HG03457 (cell line): ENCODE measurements around the gene AANAT.

Experiments used
- ATAC-seq: cut with Tn5 transposase; IDR thresholded peaks from one replicate; pipeline ENCODE4 v1.9.1; 2021; ENCODE audit warnings: moderate number of reproducible peaks; ENCODE audit not compliant: unreplicated experiment

The AANAT gene

DNA sequence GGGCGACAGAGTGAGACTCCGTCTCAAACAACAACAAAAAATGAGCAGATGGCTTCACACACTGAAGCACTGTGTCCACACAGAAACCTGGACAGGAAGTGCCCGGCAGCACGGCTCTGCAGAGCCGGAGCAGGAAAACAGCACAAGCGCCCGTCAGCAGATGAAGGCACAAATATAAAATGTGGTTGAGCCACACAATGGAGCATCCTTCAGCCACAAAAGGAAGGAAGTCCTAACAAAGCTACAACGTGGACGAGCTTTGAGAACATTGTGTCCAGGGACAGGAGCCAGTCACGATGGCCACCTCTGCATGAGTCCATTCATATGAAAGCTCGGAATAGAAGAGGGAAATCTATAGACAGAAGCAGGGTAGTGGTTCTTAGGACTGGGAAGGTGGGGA is 18.2 kb downstream of the AANAT start:
- ATAC-seq: no peak

DNA sequence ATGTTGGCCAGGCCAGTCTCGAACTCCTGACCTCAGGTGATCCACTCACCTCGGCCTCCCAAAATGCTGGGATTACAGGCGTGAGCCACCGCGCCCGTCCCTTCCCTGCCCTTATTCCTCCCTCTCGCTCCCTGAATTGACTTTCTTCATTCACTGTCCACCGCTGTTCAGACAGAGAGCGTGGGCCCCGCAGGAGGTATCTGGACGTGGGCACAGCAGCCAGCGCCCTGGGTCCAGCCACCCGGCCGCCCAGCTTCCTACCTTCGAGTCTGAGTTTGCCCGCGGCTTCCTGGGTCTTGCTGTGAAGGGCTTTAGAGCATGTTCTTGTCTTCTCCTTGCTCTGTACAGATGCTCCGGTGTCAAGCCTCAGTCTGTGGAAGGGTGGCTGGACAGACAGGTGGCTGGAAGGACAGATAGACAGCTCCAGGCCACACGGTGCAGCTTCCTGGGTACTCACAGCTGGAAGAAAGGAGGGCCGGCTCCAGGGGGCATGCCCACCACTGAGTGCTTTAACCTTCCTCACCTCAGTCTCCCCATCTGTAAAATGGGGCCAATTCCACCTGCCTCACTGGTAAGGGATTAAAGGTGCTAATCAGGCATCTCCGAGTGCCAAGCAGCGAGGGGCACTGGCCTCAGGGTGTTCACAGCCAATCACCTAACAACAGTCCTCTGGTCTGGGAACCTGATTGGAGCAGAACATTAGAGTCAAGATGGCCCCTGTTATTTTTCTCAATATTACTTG is 20.2 kb downstream of the AANAT start:
- no peak for ATAC-seq

DNA sequence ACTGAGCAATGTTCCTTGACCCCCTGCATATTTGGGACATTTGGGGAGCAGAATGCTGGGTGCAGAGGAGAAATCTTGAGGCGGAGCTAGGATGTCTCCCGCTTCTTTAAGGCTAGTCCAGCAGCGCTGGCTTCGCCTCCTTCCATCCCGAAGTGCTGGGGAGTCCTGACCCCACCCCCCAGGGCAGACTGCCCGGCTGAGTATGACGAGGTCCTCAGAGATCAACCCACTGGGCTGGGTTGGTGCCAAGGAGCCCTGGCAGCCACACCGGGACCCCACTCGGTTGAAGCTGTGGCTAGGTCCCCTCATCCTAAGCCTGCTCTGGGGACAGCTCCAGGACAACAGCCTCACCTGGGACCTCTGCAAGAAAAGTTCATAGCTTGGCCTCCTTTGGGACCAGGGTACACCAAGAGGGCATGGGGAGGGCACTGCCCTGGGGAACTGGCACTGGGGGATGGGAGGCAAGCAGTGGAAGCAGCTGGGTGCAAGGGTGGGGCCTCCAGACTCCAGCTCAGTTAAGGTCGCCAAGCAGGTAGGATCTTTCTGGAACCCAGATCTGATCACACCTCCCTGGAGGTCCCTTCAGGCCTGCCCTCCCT is 22.8 kb downstream of the AANAT start:
- ATAC-seq: no peak

DNA sequence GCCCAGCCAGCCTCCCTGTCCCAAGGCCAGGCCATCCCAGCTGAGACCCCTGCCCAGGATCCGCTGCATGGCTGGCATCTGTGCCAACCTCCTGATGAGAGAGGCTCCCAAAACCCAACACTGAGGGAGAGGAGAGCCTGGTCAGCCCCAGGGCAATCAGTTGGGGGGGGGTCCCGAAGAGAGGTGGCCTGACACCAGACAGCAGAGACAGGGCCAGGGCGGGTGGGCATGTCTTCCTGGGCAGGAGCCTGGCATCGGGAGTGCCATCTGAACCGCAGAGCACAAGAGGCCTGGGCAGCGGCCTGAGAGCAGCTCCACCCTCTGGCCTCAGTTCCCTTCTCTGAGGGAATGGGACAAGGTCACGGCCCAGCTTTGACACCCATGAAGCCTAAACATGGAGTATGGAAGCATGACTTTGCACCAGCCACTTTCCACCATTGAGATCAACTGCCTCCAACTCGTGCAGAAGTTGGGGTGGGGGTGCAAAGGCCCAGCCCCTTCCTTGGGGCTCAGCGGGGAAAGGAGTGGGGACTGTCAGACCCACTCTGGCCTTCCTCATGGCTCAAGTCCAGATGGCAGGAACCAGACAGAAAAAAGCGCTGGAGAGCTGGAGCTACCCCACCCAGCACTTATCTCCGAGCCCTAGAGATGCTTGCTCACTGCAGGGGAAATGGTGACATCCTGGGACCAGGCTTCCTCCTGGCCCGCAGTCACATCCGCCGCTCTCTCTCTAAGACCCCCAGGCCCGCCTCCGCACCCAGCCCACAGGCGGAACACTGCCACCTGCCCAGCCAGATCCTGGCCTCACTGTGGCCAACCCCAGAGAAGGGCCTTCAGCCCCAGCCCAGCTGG is 24.1 kb downstream of the AANAT start:
- ATAC-seq: peak; percentile 4

DNA sequence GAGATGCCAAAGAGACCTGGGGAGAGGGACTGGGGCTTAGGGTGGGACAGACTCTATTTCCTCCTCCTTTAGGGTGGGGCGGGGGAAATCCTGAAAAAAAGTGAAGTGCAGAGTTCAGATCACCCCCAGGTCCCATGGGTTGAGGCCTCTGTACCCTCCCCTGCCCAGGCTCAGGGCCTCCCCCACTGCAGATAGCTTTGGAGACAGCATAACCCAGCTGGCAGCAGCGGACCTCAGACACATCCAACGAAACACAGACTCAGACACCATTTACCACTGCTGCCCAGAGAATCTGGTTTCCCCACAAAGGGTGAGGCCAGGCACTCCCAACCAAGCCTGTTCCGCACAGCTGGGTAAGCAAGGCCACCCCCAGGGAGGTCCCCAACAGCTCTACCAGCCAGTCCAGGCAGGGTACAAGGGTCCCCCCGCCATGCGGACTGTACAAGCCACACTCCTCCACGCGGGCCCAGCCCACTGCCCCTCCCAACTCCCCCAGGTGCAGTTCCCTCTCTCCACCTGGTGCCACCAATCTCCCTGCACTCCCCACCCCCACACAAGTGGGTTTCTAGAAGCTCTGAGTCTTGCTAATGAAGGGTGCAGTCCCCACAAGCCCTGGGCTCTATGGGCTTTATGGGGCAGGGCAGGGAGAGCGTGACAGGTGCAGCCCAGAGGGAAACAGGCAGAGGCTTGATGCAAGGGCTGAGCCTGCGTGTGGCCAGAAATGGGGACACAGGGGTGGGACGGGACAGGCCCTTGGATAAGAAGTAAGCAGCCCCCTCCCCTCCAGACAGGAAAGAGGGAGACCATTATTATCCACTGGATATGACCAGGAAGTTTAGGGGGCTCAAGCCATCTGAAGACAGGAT is 25.0 kb downstream of the AANAT start:
- peak; percentile 17 for ATAC-seq

DNA sequence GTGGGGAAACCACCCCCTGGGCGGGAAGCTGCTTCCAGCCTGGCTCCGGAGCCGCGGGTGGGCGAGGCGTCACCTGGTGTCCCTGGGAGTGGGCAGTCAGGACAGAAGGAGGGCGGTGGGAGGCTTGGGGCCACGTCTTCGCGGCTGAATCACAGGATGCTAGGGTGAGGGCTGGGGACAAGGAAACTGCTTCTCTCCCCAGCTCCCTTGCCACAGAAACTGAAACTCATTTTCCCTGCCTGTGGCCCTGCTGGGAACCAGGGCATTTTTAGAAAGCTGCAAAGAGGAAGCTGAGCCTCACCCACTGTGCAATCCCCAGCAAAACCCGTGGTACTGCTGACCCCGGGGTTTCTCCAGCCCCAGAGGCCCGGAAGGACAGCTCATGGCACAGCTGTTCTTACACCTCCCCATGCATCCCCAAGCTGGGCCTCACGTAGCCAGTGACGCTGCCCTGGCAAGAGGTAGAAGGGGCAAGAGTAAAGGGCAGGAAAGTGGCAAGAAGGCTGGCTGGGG is 25.6 kb downstream of the AANAT start:
- peak; percentile 36 for ATAC-seq

DNA sequence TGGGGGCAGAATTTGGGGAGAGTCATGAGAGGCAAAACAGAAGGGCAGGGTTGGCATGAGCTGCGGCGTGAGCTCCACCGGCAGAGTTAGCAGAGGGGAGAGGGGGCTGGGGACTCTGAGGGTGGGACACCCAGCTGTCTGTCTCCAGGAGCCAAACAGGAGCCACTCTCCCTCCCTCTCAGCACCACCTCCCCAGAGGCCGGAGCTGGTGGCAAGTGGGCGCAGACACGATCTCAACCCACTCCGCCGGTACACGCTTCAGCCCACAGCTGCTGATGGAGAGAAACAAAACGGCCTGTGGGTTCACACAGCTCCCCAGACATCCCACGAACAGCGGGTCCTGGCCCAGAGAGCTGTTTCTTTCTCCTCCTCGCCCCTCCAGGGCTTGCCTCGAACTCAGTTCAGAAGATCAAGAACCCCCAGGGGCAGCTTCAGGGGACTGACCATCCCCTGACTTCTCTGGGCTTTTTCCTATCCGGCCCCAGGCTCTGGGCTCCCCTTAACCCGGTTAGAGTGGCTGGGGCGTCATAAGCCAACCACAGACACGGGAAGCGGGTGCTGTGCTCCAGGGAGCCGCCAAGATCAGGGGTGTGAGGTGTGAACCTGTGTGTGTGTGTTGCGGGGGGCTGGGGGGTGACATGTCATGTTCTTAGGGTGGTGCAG is 26.2 kb downstream of the AANAT start:
- peak; percentile 5 for ATAC-seq

DNA sequence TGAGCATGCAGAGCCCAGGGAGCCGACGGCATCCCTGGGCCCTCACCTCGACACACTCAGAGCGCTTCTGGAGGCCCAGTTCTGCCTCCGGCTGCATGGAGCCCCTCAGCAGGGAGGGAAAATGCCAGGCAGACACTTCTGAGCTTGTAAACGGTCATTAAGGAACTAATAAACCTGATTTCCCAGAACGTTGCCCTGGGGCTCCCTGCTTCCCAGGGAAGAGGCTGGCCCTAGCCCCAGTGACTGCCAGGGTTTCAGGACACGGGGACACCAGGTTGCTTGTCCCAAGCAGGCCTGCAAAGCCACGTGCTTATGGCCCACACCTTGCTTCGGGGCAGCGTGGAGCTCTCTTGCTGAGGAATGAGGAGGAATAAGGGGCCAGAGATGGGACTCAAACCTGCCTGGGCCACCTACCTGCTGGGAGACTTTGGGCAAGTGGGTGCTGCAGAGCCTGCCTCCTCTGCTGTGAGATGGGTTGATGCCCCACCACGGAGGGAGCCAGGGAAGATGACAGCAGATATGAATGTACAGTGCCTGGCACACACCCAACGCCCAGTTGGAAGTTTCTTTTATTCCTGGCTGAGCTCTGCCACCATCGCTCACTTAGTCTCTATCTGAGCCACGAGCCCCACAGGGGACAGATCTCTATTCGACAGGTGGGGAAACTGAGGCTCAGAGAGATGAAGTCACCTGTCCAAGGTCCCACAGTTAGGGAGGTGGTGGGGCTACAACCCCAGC is 28.4 kb downstream of the AANAT start:
- no peak for ATAC-seq

DNA sequence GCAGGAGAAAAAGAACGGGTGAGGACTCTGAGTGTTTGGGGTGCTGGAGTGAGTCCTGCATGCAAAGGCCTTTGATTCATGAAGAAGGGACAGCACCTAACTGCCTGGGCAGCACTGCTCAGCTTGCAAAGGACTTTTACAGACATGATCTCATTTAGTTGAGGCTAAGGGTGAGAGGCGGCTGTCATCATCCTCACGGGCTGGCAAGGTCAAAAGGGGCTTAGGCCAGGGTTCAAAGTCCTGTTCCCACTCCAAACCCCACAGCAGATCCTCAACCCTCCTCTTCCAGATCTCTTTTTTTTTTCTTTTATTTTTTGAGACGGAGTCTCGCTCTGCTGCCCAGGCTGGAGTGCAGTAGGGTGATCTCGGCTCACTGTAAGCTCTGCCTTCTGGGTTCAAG is 29.1 kb downstream of the AANAT start:
- ATAC-seq: no peak

DNA sequence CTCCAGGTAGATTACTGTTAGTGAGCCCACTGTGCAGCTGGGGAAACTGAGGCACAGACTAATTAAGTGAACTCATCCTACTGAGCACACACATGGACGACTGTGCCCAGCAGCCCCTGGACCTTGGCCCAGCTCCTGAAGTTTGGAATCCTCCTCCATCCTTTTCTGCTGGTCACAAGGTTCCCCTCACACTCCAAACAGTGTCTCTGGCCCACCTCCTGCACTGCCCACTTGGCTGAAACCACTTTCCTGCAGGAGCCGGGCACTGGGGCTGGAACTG is 30.2 kb downstream of the AANAT start:
- no peak for ATAC-seq

DNA sequence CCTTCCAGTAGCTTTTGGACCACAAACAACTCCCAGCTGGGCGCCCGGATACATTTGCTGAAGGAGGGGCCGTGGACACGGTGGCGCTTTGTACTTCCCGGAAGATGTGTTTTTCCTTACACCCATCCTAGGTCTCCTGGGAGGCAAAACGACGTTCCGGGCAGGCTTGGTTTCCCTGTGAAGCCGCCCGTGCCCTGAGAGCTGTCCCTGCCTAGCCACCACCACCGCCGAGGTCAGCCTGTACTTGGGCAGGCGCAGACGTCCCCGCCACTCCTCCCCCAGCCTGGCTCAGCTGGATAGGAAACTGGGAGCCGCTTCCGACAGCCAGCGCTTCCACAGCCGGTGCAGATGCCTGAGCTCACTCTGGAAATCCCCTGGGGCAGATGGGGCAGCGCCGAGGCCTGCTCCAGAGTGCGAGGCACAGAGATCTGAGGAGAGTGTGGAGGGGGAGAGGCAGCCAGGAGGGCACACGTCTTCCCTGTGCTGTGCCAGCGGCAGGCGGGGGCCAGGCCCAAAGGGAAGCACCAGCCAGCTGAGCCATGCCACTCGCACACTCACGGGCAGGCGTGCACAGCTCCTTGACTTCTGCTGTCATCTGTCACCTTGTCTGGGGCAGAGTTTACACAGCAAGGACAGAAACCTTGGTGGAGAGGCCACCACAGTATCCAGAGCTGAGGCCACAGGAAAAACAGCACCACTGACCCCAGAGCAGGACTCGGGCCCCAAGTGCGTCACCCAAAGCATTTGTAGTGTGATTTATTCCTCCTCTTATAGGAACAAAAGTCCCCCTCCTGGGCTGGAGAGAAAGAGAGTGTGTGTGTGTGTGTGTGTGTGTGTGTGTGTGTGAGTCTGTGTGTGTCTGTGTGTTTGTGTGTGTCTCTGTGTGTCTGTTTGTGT is 30.8 kb downstream of the AANAT start:
- no peak for ATAC-seq

DNA sequence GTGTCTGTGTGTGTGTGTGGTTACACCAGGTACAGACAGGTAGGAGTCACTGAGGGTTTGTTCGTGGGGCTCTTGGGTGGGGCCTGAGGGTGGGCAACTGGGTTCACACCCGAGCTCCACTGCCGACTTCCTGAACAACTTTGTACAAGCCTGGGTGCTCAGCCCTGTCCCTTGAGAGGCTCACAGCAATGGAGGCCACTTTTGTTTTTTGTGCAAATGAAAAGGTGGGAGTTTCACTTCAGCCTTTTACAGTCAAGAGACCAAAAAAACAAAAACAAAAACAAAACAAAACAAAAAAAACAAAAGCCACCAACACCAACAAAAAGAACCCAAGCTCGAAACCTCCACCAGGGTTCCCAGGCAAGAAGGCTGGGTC is 31.5 kb downstream of the AANAT start:
- no peak for ATAC-seq

DNA sequence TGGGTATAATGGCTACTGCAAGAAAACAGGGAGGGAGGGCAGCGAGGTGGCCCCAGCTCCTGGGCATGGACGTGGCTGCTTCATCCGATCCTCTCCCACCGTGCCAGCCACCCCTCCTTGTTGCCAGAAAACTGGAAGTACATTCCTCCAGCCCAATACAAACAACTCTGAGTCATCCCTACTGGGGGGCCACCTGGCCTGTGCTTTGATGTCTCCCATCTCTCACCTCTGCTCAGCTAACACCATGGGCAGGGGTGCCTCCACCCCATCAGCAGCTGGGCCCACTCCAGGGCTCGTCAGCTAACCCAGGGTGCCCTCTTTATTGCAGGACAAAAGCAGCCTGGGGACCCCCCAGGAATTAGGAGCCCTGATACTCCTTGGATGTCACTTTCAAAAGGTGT is 31.9 kb downstream of the AANAT start:
- ATAC-seq: no peak

DNA sequence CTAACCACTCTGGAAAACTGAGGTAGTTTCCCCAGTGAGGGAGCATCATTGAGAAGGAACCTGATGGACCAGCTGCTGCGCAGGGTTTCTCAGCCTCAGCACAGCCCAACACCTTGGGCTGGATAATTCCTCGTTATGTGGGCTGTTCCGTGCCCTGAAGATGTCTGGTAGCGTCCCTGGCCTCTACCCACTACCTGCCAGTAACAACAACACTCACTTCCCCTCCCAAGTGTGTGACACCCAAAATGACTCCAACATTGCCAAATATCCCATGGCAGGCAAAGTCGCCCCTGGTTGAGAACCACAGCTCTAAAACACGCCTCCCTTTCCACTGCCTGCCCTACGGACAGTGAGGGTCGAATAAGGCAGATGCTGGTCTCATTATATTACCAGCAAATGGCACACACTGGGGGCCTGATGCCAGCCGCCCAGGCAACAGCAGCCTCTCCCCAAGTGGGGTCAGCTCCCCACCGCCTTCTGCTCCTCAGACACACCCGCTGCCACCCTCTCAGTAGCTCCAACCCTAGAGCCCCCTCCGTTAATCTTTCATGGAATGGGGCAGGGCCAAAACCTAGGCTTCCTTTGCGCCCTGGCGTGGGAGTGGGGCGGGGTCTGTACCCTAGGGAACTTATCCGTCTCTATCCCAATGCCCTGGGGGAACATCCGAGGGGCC is 32.8 kb downstream of the AANAT start:
- no peak for ATAC-seq

DNA sequence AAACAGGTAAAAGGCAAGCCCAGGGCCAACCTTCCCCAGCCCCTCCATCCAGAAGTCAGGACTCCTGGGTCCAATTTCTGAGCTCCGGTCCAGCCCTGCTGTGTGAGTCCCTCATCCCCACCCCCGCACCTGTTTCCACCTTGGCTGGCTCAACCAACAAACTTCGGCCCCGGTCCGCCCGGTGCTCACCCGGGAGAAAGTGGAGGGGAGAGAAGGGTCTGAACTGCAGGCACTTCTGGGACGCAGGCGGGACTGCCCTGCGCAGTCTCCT is 33.3 kb downstream of the AANAT start:
- no peak for ATAC-seq

DNA sequence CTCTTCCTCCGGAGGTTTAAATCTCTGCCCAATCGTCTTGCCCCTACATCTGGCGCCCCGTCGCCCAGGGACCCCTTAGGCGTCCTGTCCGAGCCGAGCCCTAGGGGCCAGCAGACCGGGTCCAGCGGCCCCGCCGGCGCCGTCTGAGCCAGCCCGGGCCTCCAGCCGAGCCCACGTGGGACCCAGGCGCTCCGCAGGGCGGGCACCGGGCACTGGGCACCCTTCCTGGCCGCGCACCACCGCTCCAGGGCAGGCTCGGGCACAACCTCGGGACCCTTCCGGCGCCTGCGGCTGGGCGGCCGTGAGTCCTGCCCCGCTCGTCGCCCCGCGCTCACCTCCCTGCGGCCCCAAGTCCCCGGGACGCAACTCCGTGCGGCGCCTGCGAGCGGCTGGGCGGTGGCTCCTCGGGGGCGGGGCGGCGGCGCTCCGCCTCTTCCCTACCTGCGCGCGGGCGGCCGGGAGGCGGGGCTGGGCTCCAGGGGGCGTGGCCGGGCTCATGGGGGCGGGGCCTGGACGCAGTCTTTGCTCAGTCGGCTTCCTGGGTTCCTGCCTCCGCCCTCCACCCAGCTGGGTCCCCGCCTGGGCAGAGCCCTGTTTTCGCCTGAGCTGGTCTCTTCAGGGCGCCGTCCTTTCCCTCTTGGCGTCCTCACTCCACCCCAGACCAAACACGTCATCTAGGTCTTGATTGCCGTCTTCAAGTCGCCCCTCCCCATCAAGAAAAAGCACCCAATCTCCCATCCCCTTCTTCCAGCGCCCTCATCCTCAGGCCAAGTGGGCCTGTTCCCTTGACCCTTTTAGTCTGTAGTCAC is 33.8 kb downstream of the AANAT start, which contains the start of gene RHBDF2:
Gene RHBDF2 (minus strand): TSS at position 406 of the 809 bp plus-strand sequence. CDS start 19,899 bp downstream, outside the sequence.
- ATAC-seq: peak; percentile 56

DNA sequence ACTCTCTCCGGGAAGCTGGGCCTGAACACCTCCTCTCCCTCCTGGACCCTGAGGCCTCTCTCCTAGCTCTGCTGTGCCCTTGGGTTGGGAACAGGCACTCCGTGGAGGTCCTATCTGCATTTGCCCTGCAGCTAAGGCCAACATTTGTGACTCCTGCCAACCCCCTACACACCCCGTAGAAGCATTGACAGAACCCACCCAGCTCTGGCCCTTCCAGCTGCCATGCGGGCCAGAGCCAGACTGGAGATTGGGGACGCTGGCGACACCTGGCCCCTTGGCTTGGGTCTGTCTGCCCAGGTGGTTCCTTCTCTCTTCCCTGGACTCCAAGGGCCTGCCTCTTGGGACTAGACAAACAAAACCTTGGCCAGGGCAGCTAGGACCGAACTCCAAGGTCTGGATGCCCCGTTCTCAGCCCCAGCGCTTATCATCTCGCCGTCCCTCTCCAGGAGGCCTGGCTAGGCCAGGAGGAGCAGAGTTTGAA is 34.5 kb downstream of the AANAT start:
- ATAC-seq: no peak
